HCT116 (cell line): ENCODE data around the gene PRIMPOL. TPM values are rescaled to one million over a fixed set of nuclear protein-coding genes. Genes with fewer than 3 reads are reported as not detected.

Experiments
- ATAC-seq: fragments of 200-7000 bp; cut with Tn5 transposase; 2 replicates; pipeline ENCODE4 v1.9.1; 2020; ENCODE audit warnings: mild to moderate bottlenecking, moderate library complexity
- BruUV-seq: library from RNA; stranded (reverse); fragments of 400-500 nt; replicated peaks from 2 replicates; lab custom pipeline; 2021; lab: Mats Ljungman, UMichigan
- CTCF ChIA-PET: fragments of 300-600 bp; sonication (Branson Sonifier 250); formaldehyde crosslinking; loops from one replicate; lab custom pipeline; 2021; ENCODE audit warnings: antibody characterized with exemption; lab: Charles Lee
- POLR2A ChIA-PET: fragments of 300-600, 350-600 bp; sonication (Branson Sonifier 250); formaldehyde crosslinking; loops from one replicate; lab custom pipeline; 2021; ENCODE audit warnings: antibody characterized with exemption; lab: Charles Lee
- RAD21 ChIA-PET, 2 experiments: fragments of 300-600 bp; sonication (Branson Sonifier 250); formaldehyde crosslinking; loops; one replicate each; lab custom pipeline; 2023; ENCODE audit warnings: low total read pairs in 2 of 2; ENCODE audit not compliant: uncharacterized antibody in 2 of 2, unreplicated experiment in 2 of 2, low non-redundant PET in 1 of 2; lab: Charles Lee
- DNase-seq: peaks from one replicate; pipeline ENCODE4 v3.0.0-alpha.2; 2010; ENCODE audit warnings: low read depth, low spot score
- H2AFZ ChIP-seq: fragments of 200-600 bp; shearing (Covaris generic), sonication (generic); 2 replicates; pipeline ENCODE4 v1.6.1; 2017; ENCODE audit warnings: low read depth, mixed run types, mixed read lengths, antibody characterized with exemption, low read length; ENCODE audit not compliant: poor library complexity, severe bottlenecking
- H3K27ac ChIP-seq: 2 replicates; pipeline ENCODE4 v1.5.1; 2012; ENCODE audit warnings: low read depth, low read length
- H3K27me3 ChIP-seq: fragments of 200-600 bp; sonication (generic); 2 replicates; pipeline ENCODE4 v1.6.1; 2016; ENCODE audit warnings: mixed run types, low read length, mixed read lengths; ENCODE audit not compliant: insufficient read depth
- H3K36me3 ChIP-seq, 2 experiments: fragments of 200-500 bp in 1 of 2; fragments of 200-600 bp in 1 of 2; sonication (Bioruptor generic) in 1 of 2; sonication (generic) in 1 of 2; 2 replicates each; pipeline versions ENCODE4 v1.5.1 to v1.6.1; 2014 to 2016; ENCODE audit warnings: low read length in 2 of 2, inconsistent platforms in 1 of 2, mixed read lengths in 1 of 2, mixed run types in 1 of 2; ENCODE audit not compliant: insufficient read depth in 2 of 2, control insufficient read depth in 1 of 2
- H3K4me1 ChIP-seq, 2 experiments: fragments of 200-600 bp in 1 of 2; sonication (generic) in 1 of 2; 2 replicates each; pipeline versions ENCODE4 v1.5.1 to v1.6.1; 2012 to 2017; ENCODE audit warnings: low read length in 2 of 2, inconsistent platforms in 1 of 2, mild to moderate bottlenecking in 1 of 2, mixed read lengths in 1 of 2, mixed run types in 1 of 2, moderate library complexity in 1 of 2; ENCODE audit not compliant: insufficient read depth in 2 of 2, control insufficient read depth in 1 of 2
- H3K4me2 ChIP-seq: fragments of 200-600 bp; sonication (generic); 2 replicates; pipeline ENCODE4 v1.6.1; 2017; ENCODE audit warnings: mixed run types, low read length, mixed read lengths
- H3K4me3 ChIP-seq, 2 experiments: fragments of 200-600 bp in 1 of 2; sonication (generic) in 1 of 2; replicated peaks in 1 of 2; 2 replicates each; pipeline ENCODE4 v1.5.1; 2011 to 2016; ENCODE audit warnings: low read length in 2 of 2, control low read depth in 1 of 2, low read depth in 1 of 2, mild to moderate bottlenecking in 1 of 2, mixed read lengths in 1 of 2, mixed run types in 1 of 2
- H3K79me2 ChIP-seq: fragments of 200-600 bp; sonication (generic); 2 replicates; pipeline ENCODE4 v1.6.1; 2017; ENCODE audit warnings: mild to moderate bottlenecking, mixed run types, low read length, moderate library complexity, mixed read lengths; ENCODE audit not compliant: insufficient read depth
- H3K9ac ChIP-seq: fragments of 200-600 bp; sonication (generic); 2 replicates; pipeline ENCODE4 v1.6.1; 2016; ENCODE audit warnings: low read length, mixed read lengths
- H3K9me2 ChIP-seq: fragments of 200-600 bp; sonication (generic), shearing (Covaris generic); 2 replicates; pipeline ENCODE4 v1.6.1; 2017; ENCODE audit warnings: mixed run types, mild to moderate bottlenecking, moderate library complexity; ENCODE audit not compliant: insufficient read depth
- H3K9me3 ChIP-seq, 2 experiments: fragments of 200-500 bp in 1 of 2; fragments of 200-600 bp in 1 of 2; sonication (Bioruptor generic) in 1 of 2; sonication (generic) in 1 of 2; 2 replicates each; pipeline ENCODE4 v1.6.1; 2014 to 2017; ENCODE audit warnings: low read length in 2 of 2, mixed read lengths in 2 of 2, inconsistent platforms in 1 of 2, low read depth in 1 of 2, mild to moderate bottlenecking in 1 of 2, mixed run types in 1 of 2, moderate library complexity in 1 of 2; ENCODE audit not compliant: control insufficient read depth in 1 of 2, insufficient read depth in 1 of 2
- H4K20me1 ChIP-seq: fragments of 200-600 bp; sonication (generic), shearing (Covaris generic); 2 replicates; pipeline ENCODE4 v1.6.1; 2017; ENCODE audit warnings: mixed run types, mild to moderate bottlenecking, moderate library complexity; ENCODE audit not compliant: insufficient read depth
- CEBPB ChIP-seq: IDR thresholded peaks from 2 replicates; pipeline ENCODE4 v1.6.1; 2012; ENCODE audit warnings: low read depth
- EGR1 ChIP-seq: IDR thresholded peaks from 2 replicates; pipeline ENCODE4 v1.6.1; 2012; ENCODE audit warnings: low read depth
- EZH2 ChIP-seq: fragments of 200-600 bp; sonication (generic); IDR thresholded peaks from 2 replicates; pipeline ENCODE4 v1.6.1; 2017; ENCODE audit warnings: antibody characterized with exemption, mixed run types
- FOSL1 ChIP-seq: IDR thresholded peaks from 2 replicates; pipeline ENCODE4 v1.6.1; 2012; ENCODE audit warnings: low read depth
- POLR2A ChIP-seq: IDR thresholded peaks from 2 replicates; pipeline ENCODE4 v1.7.0; 2011; ENCODE audit warnings: borderline replicate concordance; ENCODE audit not compliant: insufficient read depth, insufficient read length; ENCODE audit errors: extremely low read depth
- POLR2AphosphoS5 ChIP-seq: IDR thresholded peaks from 2 replicates; pipeline ENCODE4 v1.6.1; 2011; ENCODE audit warnings: mild to moderate bottlenecking, low read depth, low read length, moderate library complexity
- RAD21 ChIP-seq: IDR thresholded peaks from 2 replicates; pipeline ENCODE4 v1.6.1; 2012; ENCODE audit warnings: low read depth, mild to moderate bottlenecking
- SRF ChIP-seq: IDR thresholded peaks from 2 replicates; pipeline ENCODE4 v1.6.1; 2012; ENCODE audit warnings: low read depth
- ZFX ChIP-seq: fragments of 450-650 bp; IDR thresholded peaks from 2 replicates; pipeline ENCODE4 v1.6.1; 2017
- intact Hi-C: fragments of 100-400 bp; cut with micrococcal nuclease; formaldehyde crosslinking; loops from 2 replicates; pipeline ENCODE4 v1.10.0; 2022
- total RNA-seq: library from RNA; stranded (reverse); gene quantifications from one replicate; pipeline ENCODE4 v1.2.1, GENCODE V29; 2021; ENCODE audit not compliant: unreplicated experiment
- TF ChIP-seq, protein P1 (sequence below), 3 experiments: fragments of 200-600 bp in 1 of 3; sonication (generic) in 1 of 3; IDR thresholded peaks in 2 of 3; conservative IDR thresholded peaks in 1 of 3; 2 replicates each; pipeline ENCODE4 v1.5.1; 2012 to 2017; ENCODE audit warnings: low read depth in 2 of 3, low read length in 2 of 3, antibody characterized with exemption in 1 of 3, borderline replicate concordance in 1 of 3, control low read depth in 1 of 3, mild to moderate bottlenecking in 1 of 3, mixed read lengths in 1 of 3, mixed run types in 1 of 3, moderate library complexity in 1 of 3; ENCODE audit not compliant: insufficient read depth in 1 of 3
- TF ChIP-seq, protein P2 (sequence below): IDR thresholded peaks from 2 replicates; pipeline ENCODE4 v1.6.1; 2011; ENCODE audit warnings: mild to moderate bottlenecking, low read length, moderate library complexity; ENCODE audit not compliant: insufficient replicate concordance; ENCODE audit errors: extremely low read depth
- TF ChIP-seq, protein P3 (sequence below): IDR thresholded peaks from 2 replicates; pipeline ENCODE4 v1.6.1; 2012
- TF ChIP-seq, protein P4 (sequence below): IDR thresholded peaks from 2 replicates; pipeline ENCODE4 v1.6.1; 2012; ENCODE audit warnings: low read depth

PRIMPOL gene
- total RNA-seq, 1 experiment from 2014 or later, result 11.3 TPM

DNA sequence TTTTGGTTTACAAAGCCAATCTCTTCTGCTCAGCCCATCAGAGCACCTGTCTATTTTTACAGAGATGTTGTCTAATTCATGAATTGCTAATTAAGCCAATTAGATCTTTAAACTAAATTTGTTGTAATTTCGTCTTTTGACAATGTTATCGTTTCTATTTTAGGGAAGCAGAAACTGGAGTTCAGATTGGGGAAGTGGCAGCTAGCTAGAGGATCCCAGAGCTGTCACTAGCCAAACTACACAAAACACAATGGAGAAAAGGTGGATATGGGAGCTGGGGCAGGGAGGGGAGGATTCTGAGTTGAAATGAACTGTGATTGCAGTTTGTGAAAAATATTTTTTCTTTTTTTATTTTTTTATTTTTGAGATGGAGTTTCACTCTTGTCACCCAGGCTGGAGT lies 36.1 kb upstream of the PRIMPOL start (continued):
- TF ChIP-seq, protein P1, sequence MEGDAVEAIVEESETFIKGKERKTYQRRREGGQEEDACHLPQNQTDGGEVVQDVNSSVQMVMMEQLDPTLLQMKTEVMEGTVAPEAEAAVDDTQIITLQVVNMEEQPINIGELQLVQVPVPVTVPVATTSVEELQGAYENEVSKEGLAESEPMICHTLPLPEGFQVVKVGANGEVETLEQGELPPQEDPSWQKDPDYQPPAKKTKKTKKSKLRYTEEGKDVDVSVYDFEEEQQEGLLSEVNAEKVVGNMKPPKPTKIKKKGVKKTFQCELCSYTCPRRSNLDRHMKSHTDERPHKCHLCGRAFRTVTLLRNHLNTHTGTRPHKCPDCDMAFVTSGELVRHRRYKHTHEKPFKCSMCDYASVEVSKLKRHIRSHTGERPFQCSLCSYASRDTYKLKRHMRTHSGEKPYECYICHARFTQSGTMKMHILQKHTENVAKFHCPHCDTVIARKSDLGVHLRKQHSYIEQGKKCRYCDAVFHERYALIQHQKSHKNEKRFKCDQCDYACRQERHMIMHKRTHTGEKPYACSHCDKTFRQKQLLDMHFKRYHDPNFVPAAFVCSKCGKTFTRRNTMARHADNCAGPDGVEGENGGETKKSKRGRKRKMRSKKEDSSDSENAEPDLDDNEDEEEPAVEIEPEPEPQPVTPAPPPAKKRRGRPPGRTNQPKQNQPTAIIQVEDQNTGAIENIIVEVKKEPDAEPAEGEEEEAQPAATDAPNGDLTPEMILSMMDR (IDR thresholded peaks at IDR 0.05 in 2 of 3, conservative IDR thresholded peaks at IDR 0.05 in 1 of 3; ENCODE audit: borderline replicate concordance in 1 of 3, insufficient read depth in 1 of 3, low read depth in 2 of 3, low read length in 2 of 3), result no peak
- no peak for TF ChIP-seq EGR1
- TF ChIP-seq, protein P2, sequence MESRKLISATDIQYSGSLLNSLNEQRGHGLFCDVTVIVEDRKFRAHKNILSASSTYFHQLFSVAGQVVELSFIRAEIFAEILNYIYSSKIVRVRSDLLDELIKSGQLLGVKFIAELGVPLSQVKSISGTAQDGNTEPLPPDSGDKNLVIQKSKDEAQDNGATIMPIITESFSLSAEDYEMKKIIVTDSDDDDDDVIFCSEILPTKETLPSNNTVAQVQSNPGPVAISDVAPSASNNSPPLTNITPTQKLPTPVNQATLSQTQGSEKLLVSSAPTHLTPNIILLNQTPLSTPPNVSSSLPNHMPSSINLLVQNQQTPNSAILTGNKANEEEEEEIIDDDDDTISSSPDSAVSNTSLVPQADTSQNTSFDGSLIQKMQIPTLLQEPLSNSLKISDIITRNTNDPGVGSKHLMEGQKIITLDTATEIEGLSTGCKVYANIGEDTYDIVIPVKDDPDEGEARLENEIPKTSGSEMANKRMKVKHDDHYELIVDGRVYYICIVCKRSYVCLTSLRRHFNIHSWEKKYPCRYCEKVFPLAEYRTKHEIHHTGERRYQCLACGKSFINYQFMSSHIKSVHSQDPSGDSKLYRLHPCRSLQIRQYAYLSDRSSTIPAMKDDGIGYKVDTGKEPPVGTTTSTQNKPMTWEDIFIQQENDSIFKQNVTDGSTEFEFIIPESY, result no peak
- TF ChIP-seq RAD21, result no peak
- TF ChIP-seq CEBPB, result no peak
- no peak for TF ChIP-seq POLR2AphosphoS5
- no peak for TF ChIP-seq POLR2A
- no peak for TF ChIP-seq SRF
- no peak for TF ChIP-seq FOSL1
- TF ChIP-seq EZH2, result no peak

DNA sequence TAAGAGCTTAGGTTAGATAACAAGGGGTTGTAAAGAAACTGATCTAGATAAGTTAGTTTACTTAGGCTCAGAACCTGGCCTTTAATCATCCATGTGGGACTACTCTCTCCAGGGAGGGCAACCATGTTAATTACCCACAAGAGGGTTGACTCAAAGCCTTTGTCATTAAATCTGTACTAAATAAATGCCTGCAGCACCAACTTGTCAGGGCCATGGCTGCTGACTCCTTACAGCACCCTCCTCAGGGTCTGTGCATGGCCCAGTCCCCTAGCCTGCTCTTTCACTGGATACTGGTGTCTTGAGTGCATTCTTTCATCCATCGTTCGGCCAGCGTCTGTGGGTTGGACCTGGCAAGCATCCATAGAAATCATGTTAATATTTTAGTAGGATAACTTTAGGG lies 35.0 kb upstream of the PRIMPOL start:
- no peaks in the 10 kb centered on the region for H3K9me3 ChIP-seq
- CTCF ChIA-PET, result no interaction called here
- no peaks in the 10 kb centered on the region for H3K9me2 ChIP-seq
- DNase-seq (no peak), ATAC-seq (no peak)
- H3K4me2 ChIP-seq, result no peak overlapping the region
- BruUV-seq, result no TSS peak
- POLR2A ChIA-PET, result no interaction called here
- no peaks in the 10 kb centered on the region for H3K27me3 ChIP-seq
- no peak overlapping the region for H3K4me3 ChIP-seq
- H3K79me2 ChIP-seq, result no peaks in the 10 kb centered on the region
- no peak overlapping the region for H3K9ac ChIP-seq
- no peaks in the 10 kb centered on the region for H3K4me1 ChIP-seq
- H3K36me3 ChIP-seq, result no peaks in the 10 kb centered on the region
- intact Hi-C loops, result no loop called here
- RAD21 ChIA-PET, result no interaction called here
- H4K20me1 ChIP-seq, result no peaks in the 10 kb centered on the region
- H2AFZ ChIP-seq, result no peak overlapping the region
- no peak overlapping the region for H3K27ac ChIP-seq
- no peak for TF ChIP-seq ZFX
- TF ChIP-seq, protein P3, sequence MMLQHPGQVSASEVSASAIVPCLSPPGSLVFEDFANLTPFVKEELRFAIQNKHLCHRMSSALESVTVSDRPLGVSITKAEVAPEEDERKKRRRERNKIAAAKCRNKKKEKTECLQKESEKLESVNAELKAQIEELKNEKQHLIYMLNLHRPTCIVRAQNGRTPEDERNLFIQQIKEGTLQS, result no peak
- no peak for TF ChIP-seq POLR2AphosphoS5
- TF ChIP-seq, protein P1 (IDR thresholded peaks at IDR 0.05 in 2 of 3, conservative IDR thresholded peaks at IDR 0.05 in 1 of 3; ENCODE audit: borderline replicate concordance in 1 of 3, insufficient read depth in 1 of 3, low read depth in 2 of 3, low read length in 2 of 3), result no peak
- TF ChIP-seq, protein P4, sequence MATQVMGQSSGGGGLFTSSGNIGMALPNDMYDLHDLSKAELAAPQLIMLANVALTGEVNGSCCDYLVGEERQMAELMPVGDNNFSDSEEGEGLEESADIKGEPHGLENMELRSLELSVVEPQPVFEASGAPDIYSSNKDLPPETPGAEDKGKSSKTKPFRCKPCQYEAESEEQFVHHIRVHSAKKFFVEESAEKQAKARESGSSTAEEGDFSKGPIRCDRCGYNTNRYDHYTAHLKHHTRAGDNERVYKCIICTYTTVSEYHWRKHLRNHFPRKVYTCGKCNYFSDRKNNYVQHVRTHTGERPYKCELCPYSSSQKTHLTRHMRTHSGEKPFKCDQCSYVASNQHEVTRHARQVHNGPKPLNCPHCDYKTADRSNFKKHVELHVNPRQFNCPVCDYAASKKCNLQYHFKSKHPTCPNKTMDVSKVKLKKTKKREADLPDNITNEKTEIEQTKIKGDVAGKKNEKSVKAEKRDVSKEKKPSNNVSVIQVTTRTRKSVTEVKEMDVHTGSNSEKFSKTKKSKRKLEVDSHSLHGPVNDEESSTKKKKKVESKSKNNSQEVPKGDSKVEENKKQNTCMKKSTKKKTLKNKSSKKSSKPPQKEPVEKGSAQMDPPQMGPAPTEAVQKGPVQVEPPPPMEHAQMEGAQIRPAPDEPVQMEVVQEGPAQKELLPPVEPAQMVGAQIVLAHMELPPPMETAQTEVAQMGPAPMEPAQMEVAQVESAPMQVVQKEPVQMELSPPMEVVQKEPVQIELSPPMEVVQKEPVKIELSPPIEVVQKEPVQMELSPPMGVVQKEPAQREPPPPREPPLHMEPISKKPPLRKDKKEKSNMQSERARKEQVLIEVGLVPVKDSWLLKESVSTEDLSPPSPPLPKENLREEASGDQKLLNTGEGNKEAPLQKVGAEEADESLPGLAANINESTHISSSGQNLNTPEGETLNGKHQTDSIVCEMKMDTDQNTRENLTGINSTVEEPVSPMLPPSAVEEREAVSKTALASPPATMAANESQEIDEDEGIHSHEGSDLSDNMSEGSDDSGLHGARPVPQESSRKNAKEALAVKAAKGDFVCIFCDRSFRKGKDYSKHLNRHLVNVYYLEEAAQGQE, result no peak
- no peak for TF ChIP-seq FOSL1
- TF ChIP-seq EGR1, result no peak
